Progenitor cell of endocrine pancreas (in vitro differentiated cells): ENCODE data around the gene GOLPH3L. TPM values are rescaled to one million over a fixed set of nuclear protein-coding genes. Genes with fewer than 3 reads are reported as not detected.
A peak's percentile ranks its signal among the peaks of the same experiment; 100 is the strongest.
"Not testable (repeated sequence)": the region's sequence is repeated elsewhere in the genome, so short reads cannot be mapped to it uniquely, and the experiment has no call there.

Source experiments
- DNase-seq: peaks from one replicate; pipeline ENCODE4 v3.0.0; 2021; ENCODE audit warnings: low spot score; ENCODE audit not compliant: unreplicated experiment
- H3K27ac Mint-ChIP-seq: 2 replicates; pipeline ENCODE4 v1.8.0; 2021; ENCODE audit warnings: mild to moderate bottlenecking, moderate library complexity, mixed read lengths
- H3K27me3 Mint-ChIP-seq: 2 replicates; pipeline ENCODE4 v1.8.0; 2021; ENCODE audit warnings: mixed read lengths
- H3K36me3 Mint-ChIP-seq: 2 replicates; pipeline ENCODE4 v1.8.0; 2022; ENCODE audit warnings: mixed read lengths; ENCODE audit not compliant: insufficient read depth
- H3K4me1 Mint-ChIP-seq: 2 replicates; pipeline ENCODE4 v1.8.0; 2021; ENCODE audit warnings: low read depth, mixed read lengths
- H3K4me3 Mint-ChIP-seq: 2 replicates; pipeline ENCODE4 v1.8.0; 2021; ENCODE audit warnings: low read depth, mild to moderate bottlenecking, moderate library complexity, mixed read lengths
- H3K9me3 Mint-ChIP-seq: 2 replicates; pipeline ENCODE4 v1.8.0; 2021; ENCODE audit warnings: low read depth, mixed read lengths
- total RNA-seq: library from RNA; stranded (reverse); gene quantifications from 2 replicates; pipeline ENCODE4 v1.2.1, GENCODE V29; 2021
- TF ChIP-seq, protein P1 (sequence below): fragments of 200-600 bp; sonication (generic); IDR thresholded peaks from one replicate; pipeline ENCODE4 v1.5.0; 2021; ENCODE audit warnings: antibody characterized with exemption, mild to moderate bottlenecking; ENCODE audit not compliant: unreplicated experiment

GOLPH3L gene
- total RNA-seq, 1 donor from 2014 or later, result 31.9 TPM

DNA sequence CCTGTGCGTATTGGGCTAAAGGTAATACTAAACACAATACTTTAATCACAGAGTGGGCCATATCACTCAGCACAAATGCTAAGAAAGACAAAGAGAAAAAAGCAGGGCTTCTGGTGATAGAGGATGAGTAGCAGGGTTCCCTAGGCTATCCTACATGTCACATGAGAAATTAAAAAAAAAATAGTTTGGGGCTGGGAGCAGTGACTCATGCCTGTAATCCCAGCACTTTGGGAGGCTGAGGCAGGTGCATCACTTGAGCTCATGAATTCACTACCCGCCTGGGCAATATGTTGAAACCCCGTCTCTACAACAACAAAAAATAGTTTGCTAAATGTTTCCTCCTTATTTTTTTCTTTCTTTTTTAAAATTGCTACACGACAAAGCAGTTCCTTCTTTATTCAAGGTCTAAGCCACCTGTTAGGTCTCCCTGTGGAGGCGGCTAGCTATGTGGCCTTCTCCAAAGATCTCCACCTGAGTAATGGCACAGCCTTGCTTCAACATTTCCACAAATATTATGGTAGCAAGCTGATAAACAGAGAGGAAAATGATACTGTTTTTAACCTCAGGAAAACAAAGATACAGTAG lies 69.0 kb downstream of the GOLPH3L start:
- Mint-ChIP-seq H3K36me3 (peaks cover 27% of the 10 kb centered on the region), H3K27ac (peak overlapping the region; percentile 53), H3K4me3 (no peak overlapping the region), H3K27me3 (no peaks in the 10 kb centered on the region), H3K9me3 (no peaks in the 10 kb centered on the region), H3K4me1 (peaks cover 8% of the 10 kb centered on the region)
- TF ChIP-seq, protein P1, sequence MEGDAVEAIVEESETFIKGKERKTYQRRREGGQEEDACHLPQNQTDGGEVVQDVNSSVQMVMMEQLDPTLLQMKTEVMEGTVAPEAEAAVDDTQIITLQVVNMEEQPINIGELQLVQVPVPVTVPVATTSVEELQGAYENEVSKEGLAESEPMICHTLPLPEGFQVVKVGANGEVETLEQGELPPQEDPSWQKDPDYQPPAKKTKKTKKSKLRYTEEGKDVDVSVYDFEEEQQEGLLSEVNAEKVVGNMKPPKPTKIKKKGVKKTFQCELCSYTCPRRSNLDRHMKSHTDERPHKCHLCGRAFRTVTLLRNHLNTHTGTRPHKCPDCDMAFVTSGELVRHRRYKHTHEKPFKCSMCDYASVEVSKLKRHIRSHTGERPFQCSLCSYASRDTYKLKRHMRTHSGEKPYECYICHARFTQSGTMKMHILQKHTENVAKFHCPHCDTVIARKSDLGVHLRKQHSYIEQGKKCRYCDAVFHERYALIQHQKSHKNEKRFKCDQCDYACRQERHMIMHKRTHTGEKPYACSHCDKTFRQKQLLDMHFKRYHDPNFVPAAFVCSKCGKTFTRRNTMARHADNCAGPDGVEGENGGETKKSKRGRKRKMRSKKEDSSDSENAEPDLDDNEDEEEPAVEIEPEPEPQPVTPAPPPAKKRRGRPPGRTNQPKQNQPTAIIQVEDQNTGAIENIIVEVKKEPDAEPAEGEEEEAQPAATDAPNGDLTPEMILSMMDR, result no peak
- no peak for DNase-seq

- peaks cover 33% of the 10 kb centered on the region for H3K36me3 Mint-ChIP-seq
- no peak for DNase-seq
- no peaks in the 10 kb centered on the region for H3K27me3 Mint-ChIP-seq
- TF ChIP-seq, protein P1, result no peak
- no peaks in the 10 kb centered on the region for H3K9me3 Mint-ChIP-seq
- H3K27ac Mint-ChIP-seq, result no peak overlapping the region
- peaks cover 8% of the 10 kb centered on the region for H3K4me1 Mint-ChIP-seq
- H3K4me3 Mint-ChIP-seq, result no peak overlapping the region
These were observed 70.8 kb downstream of the GOLPH3L start for GRCh38 chr1:150626150-150626549.

GRCh38 chr1:150624546-150624945 lies 72.4 kb downstream of the GOLPH3L start:
- H3K27ac Mint-ChIP-seq, result peak overlapping the region; percentile 51
- H3K36me3 Mint-ChIP-seq, result peaks cover 38% of the 10 kb centered on the region
- H3K27me3 Mint-ChIP-seq, H3K4me1 Mint-ChIP-seq, DNase-seq, H3K4me3 Mint-ChIP-seq, H3K9me3 Mint-ChIP-seq: not testable (repeated sequence)

GRCh38 chr1:150624134-150624533 lies 72.8 kb downstream of the GOLPH3L start:
- H3K9me3 Mint-ChIP-seq, DNase-seq, H3K27me3 Mint-ChIP-seq, H3K4me3 Mint-ChIP-seq, H3K4me1 Mint-ChIP-seq, H3K27ac Mint-ChIP-seq: not testable (repeated sequence)
- peaks cover 42% of the 10 kb centered on the region for H3K36me3 Mint-ChIP-seq

DNA sequence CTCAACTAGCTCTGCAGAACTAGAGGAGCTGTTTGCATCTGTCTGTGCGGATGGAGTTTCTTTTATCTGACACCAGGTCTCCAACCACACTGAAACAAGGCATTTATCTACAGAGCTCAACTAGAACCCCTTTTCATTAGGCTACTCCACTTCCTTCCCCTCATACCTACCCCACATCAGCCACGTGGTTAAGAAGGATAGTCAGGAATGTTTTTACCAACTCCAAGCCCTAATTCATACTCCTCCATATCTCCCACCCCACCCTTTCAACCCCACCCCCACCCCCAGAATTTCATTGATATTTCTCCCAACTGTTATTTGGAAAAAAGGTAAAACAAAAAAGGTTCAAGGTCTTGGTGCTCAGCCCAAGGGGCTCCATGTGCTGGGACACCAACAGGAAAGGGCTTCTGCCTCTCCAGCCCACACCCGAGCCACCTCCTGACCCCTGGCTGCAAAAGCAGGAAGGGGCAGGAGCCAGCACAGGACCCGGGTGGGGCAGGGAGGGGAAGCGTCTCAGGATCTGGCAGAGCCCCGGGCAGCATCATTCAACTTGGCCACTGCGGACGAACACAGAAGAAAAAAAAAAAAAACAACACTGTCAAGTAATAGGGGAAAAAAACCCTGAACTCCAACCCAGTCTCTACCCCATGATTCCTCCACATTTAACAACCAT lies 74.5 kb downstream of the GOLPH3L start:
- peak overlapping the region; percentile 60 for H3K27ac Mint-ChIP-seq
- TF ChIP-seq, protein P1, result no peak
- H3K36me3 Mint-ChIP-seq, result peaks cover 38% of the 10 kb centered on the region
- peaks cover under 1% of the 10 kb centered on the region for H3K4me1 Mint-ChIP-seq
- no peaks in the 10 kb centered on the region for H3K9me3 Mint-ChIP-seq
- DNase-seq, result no peak
- no peak overlapping the region for H3K4me3 Mint-ChIP-seq
- no peaks in the 10 kb centered on the region for H3K27me3 Mint-ChIP-seq

DNA sequence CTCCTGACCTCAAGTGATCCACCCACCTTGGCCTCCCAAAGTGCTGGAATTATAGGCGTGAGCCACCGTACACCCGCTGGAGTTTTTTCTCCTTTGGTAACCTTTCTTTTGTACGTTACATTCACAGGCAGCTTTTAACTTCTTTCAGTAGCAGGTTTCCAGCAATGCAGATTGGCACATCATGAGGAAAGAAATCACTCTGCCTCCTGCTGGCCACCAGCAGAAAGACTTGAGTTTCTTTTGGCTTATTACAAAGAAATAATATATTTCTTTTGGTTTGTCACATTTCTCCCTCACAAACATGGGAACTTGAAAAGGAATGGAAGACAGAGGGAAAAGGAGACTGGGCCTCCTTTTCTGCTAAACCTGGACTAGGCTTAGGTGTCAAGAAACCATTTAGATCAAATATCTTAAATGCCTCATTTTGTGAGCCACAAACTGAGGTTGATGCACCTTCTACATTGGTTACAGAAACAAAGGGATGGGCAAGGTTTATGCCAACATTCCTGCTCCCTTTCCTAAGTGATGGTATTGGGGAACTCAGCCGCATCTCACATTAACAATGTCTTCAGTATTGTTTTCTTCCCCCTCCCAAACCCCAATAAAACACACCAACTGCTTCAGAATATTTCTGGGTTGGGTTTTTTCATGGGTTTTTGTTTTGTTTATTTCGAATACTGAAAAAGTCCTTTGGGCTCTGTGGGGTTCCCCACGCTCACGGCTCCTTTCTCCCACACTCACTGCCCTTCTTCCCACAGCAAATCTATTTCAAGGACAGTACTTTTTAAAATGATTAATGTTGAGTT lies 75.3 kb downstream of the GOLPH3L start:
- TF ChIP-seq, protein P1, result peak; percentile 72
- Mint-ChIP-seq H3K27me3 (no peaks in the 10 kb centered on the region), H3K4me3 (no peak overlapping the region), H3K27ac (peak overlapping the region; percentile 60), H3K4me1 (no peaks in the 10 kb centered on the region), H3K9me3 (no peaks in the 10 kb centered on the region), H3K36me3 (peaks cover 38% of the 10 kb centered on the region)
- DNase-seq, result no peak
